Immature natural killer cell (primary cell): Measurements from ENCODE around the gene CFAP68. TPM values are rescaled to one million over a fixed set of nuclear protein-coding genes. Genes with fewer than 3 reads are reported as not detected.

Experiments
- DNase-seq, 3 donors: peaks; one replicate each; pipeline ENCODE4 v3.0.0; 2022; ENCODE audit warnings: mixed read lengths in 1 of 3
- H3K27ac Mint-ChIP-seq, 6 donors: one replicate each; pipeline ENCODE4 v1.8.0; 2020; ENCODE audit warnings: mixed read lengths in 6 of 6, mild to moderate bottlenecking in 5 of 6, inconsistent platforms in 4 of 6, moderate library complexity in 3 of 6
- H3K27me3 Mint-ChIP-seq, 3 donors: one replicate each; pipeline ENCODE4 v1.8.0; 2020 to 2021; ENCODE audit warnings: low read depth in 3 of 3, mild to moderate bottlenecking in 3 of 3, mixed read lengths in 3 of 3, moderate library complexity in 3 of 3, inconsistent platforms in 1 of 3
- H3K36me3 Mint-ChIP-seq, 3 donors: one replicate each; pipeline ENCODE4 v1.8.0; 2020; ENCODE audit warnings: mixed read lengths in 3 of 3, inconsistent platforms in 2 of 3, mild to moderate bottlenecking in 2 of 3
- H3K4me1 Mint-ChIP-seq, 2 donors: one replicate each; pipeline ENCODE4 v1.8.0; 2020; ENCODE audit warnings: inconsistent platforms in 2 of 2, mild to moderate bottlenecking in 2 of 2, mixed read lengths in 2 of 2, moderate library complexity in 1 of 2
- H3K4me3 Mint-ChIP-seq, 5 donors: one replicate each; pipeline ENCODE4 v1.8.0; 2020; ENCODE audit warnings: mild to moderate bottlenecking in 5 of 5, mixed read lengths in 5 of 5, inconsistent platforms in 3 of 5, moderate library complexity in 3 of 5
- H3K9me3 Mint-ChIP-seq, 6 donors: one replicate each; pipeline ENCODE4 v1.8.0; 2020; ENCODE audit warnings: mild to moderate bottlenecking in 6 of 6, mixed read lengths in 6 of 6, inconsistent platforms in 4 of 6, moderate library complexity in 3 of 6
- polyA plus RNA-seq, 3 donors: library from polyadenylated mRNA; unstranded; fragments of 300-500 nt; fragmentation: Illumina TruSeq; gene quantifications; one replicate each; pipeline ENCODE4 v1.2.3, GENCODE V29; 2021

CFAP68 gene
- polyA plus RNA-seq, 3 donors from 2014 or later: 12.4 to 14.5 (median 12.6) TPM

- Mint-ChIP-seq H3K4me3 (no peak overlapping the region), H3K27ac (no peak overlapping the region), H3K9me3 (peaks cover 0 to 4% (median 0%) of the 10 kb centered on the region in 6 donors), H3K36me3 (peaks cover 0 to 4% (median 0%) of the 10 kb centered on the region in 3 donors), H3K4me1 (no peaks in the 10 kb centered on the region), H3K27me3 (peaks cover 15 to 18% (median 16%) of the 10 kb centered on the region in 3 donors)
- DNase-seq: no peak
These were observed 34.7 kb downstream of the CFAP68 start for GRCh38 chr11:111913997-111914396.

GRCh38 chr11:111916768-111917167, 37.4 kb downstream of the CFAP68 start:
- Mint-ChIP-seq H3K36me3 (peaks cover 0 to 4% (median 0%) of the 10 kb centered on the region in 3 donors), H3K27ac (no peak overlapping the region), H3K4me1 (no peaks in the 10 kb centered on the region), H3K4me3 (no peak overlapping the region), H3K9me3 (peaks cover 0 to 1% (median 0%) of the 10 kb centered on the region in 6 donors), H3K27me3 (peaks cover 7 to 16% (median 8%) of the 10 kb centered on the region in 3 donors)
- no peak for DNase-seq

GRCh38 chr11:111917312-111917711, 38.0 kb downstream of the CFAP68 start:
- H3K27ac Mint-ChIP-seq: no peak overlapping the region

DNA sequence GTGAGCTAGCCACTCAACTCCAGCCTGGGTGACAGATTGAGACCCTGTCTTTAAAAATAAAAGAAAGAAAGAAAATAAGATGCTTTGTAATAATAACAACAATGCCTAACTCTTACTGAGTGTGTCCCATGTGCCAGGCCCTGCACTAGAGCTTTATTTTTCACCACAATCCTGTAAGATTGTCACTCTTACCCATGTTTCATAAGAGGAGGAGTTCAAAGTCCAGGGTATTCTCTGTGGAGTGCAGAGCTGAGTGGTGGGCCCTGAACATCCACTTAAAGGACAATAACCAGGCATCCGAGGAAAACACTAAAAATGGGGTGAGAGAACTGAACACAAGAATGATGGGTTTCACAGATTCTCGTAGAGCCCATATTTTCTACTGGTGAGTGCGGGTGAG, 38.4 kb downstream of the CFAP68 start:
- no peak for DNase-seq
- Mint-ChIP-seq H3K27me3 (peaks cover 7 to 15% (median 8%) of the 10 kb centered on the region in 3 donors), H3K27ac (no peak overlapping the region), H3K4me3 (no peak overlapping the region), H3K9me3 (peaks cover 0 to 1% (median 0%) of the 10 kb centered on the region in 6 donors), H3K36me3 (peaks cover 0 to 4% (median 0%) of the 10 kb centered on the region in 3 donors), H3K4me1 (no peaks in the 10 kb centered on the region)

More at GRCh38 chr11:111917312-111917711, 38.0 kb downstream of the CFAP68 start:
- no peaks in the 10 kb centered on the region for H3K4me1 Mint-ChIP-seq
- peaks cover 0 to 4% (median 0%) of the 10 kb centered on the region in 3 donors for H3K36me3 Mint-ChIP-seq
- peaks cover 7 to 15% (median 8%) of the 10 kb centered on the region in 3 donors for H3K27me3 Mint-ChIP-seq
- DNase-seq: no peak
- no peak overlapping the region for H3K4me3 Mint-ChIP-seq
- H3K9me3 Mint-ChIP-seq: peaks cover 0 to 1% (median 0%) of the 10 kb centered on the region in 6 donors

DNA sequence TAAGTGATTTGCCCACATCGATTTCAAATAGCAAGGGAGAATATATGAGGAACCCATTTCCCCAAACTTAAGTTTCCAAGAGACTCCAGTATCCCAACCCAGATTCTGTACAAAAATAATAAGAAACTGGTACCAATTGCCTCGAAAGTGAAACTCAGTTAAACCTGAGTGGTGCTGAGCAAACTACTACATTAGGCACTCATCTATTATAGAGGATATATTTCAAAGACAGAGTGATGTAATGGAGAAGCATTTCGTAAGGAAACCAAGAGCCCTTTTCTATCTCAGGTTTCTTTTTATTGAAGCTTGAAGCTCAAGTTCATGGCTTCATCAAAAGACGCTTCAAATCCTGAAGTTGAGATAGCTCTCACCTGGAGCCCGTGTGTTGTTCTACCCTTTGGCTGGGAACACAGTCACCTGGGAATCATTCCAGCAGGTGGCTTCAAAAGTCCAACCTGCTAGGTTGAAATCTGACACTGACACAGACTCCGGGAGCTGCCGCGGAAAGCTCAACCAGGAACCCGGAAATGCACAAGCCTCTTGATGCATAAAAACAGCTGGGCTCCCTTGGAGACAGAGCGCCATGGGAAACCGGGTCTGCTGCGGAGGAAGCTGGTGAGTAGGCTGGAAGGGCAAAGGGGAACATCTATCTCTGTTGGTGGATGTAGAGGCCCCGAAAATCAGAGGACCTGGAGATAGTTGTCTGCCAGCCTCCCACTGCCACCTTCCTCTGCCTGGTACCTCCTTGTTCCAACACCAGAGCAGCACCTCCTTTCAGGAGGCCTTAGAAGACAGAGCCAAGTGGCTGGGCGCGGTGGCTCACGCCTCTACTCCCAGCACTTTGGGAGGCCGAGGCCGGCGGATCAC, 39.3 kb downstream of the CFAP68 start, which contains the start of gene C11orf52:
C11orf52 (plus strand) TSS at position 524 of the 867 bp plus-strand sequence; CDS start at position 584, 60 bp downstream.
- H3K4me3 Mint-ChIP-seq: no peak within 1 kb of the TSS
- H3K27ac Mint-ChIP-seq: no peak within 1 kb of the TSS
- H3K27me3 Mint-ChIP-seq: peaks cover 7 to 13% (median 9%) of the 10 kb centered on the region in 3 donors
- DNase-seq: no peak
- no peaks in the 10 kb centered on the region for H3K4me1 Mint-ChIP-seq
- peaks cover 0 to 4% (median 0%) of the 10 kb centered on the region in 3 donors for H3K36me3 Mint-ChIP-seq
- H3K9me3 Mint-ChIP-seq: peaks cover 0 to 1% (median 0%) of the 10 kb centered on the region in 6 donors

GRCh38 chr11:111920908-111921307, 41.6 kb downstream of the CFAP68 start:
- no peak for DNase-seq
- Mint-ChIP-seq H3K27ac (no peak overlapping the region), H3K4me3 (no peak overlapping the region), H3K27me3 (peaks cover 3 to 10% (median 8%) of the 10 kb centered on the region in 3 donors), H3K4me1 (peaks cover 3 to 4% of the 10 kb centered on the region in 2 donors), H3K9me3 (peaks cover 0 to 1% (median 0%) of the 10 kb centered on the region in 6 donors), H3K36me3 (peaks cover 0 to 4% (median 0%) of the 10 kb centered on the region in 3 donors)

GRCh38 chr11:111921541-111922230, 42.3 kb downstream of the CFAP68 start:
- peaks cover 0 to 4% (median 0%) of the 10 kb centered on the region in 3 donors for H3K36me3 Mint-ChIP-seq
- H3K9me3 Mint-ChIP-seq: peaks cover 0 to under 1% (median 0%) of the 10 kb centered on the region in 6 donors
- no peak overlapping the region for H3K27ac Mint-ChIP-seq
- no peak for DNase-seq
- peaks cover 10 to 12% of the 10 kb centered on the region in 2 donors for H3K4me1 Mint-ChIP-seq
- no peak overlapping the region for H3K4me3 Mint-ChIP-seq
- H3K27me3 Mint-ChIP-seq: peaks cover 3 to 6% (median 5%) of the 10 kb centered on the region in 3 donors

DNA sequence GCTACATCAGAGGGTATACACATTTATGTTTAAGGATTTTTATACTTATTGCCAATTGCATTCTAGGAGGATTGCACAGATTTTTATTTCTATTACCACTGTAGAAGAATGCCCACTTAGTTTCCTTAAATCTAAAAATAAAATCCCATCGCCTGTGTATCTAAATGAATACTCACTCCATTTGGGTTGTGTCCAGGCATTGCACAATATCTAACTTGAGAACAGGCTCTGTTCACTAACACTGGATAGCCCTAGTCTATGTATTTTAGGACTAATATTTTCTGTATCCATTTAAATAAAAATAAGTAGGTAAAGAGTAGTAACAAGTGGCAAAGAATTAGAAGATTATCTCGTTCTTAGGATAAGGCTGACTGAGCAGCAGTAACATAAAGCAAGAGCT, 43.5 kb downstream of the CFAP68 start:
- no peaks in the 10 kb centered on the region for H3K9me3 Mint-ChIP-seq
- no peaks in the 10 kb centered on the region for H3K36me3 Mint-ChIP-seq
- H3K27me3 Mint-ChIP-seq: peaks cover 3 to 11% (median 9%) of the 10 kb centered on the region in 3 donors
- no peak for DNase-seq
- H3K4me1 Mint-ChIP-seq: peaks cover 16 to 20% of the 10 kb centered on the region in 2 donors
- H3K4me3 Mint-ChIP-seq: no peak overlapping the region
- no peak overlapping the region for H3K27ac Mint-ChIP-seq

- Mint-ChIP-seq H3K9me3 (no peaks in the 10 kb centered on the region), H3K27me3 (peaks cover 3 to 11% (median 9%) of the 10 kb centered on the region in 3 donors), H3K4me1 (peaks cover 16 to 20% of the 10 kb centered on the region in 2 donors), H3K4me3 (no peak overlapping the region), H3K27ac (no peak overlapping the region), H3K36me3 (no peaks in the 10 kb centered on the region)
- DNase-seq: no peak
These were observed 44.0 kb downstream of the CFAP68 start for GRCh38 chr11:111923351-111923788.

DNA sequence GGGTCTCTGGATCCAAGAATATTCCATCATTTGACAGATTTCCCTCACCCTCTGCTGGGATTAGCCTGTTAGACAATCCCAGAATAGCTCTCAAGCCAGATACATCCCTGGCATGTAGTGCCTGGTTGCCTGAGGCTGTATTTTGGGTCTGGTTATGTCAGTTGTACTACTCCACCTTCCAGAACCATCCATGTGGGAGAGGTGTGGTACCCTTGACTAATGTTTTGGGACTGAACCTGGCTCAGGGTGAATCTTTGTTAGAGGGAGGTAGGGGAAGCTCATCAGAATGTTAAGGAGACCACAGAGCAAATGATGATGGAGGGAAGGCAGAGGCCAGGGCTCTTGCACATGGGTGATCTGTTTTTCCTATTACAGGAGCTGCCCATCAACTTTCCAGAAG, 44.6 kb downstream of the CFAP68 start:
- no peak overlapping the region for H3K27ac Mint-ChIP-seq
- no peak for DNase-seq
- no peak overlapping the region for H3K4me3 Mint-ChIP-seq
- H3K27me3 Mint-ChIP-seq: peaks cover 3 to 11% (median 9%) of the 10 kb centered on the region in 3 donors
- H3K9me3 Mint-ChIP-seq: no peaks in the 10 kb centered on the region
- peaks cover 16 to 20% of the 10 kb centered on the region in 2 donors for H3K4me1 Mint-ChIP-seq
- no peaks in the 10 kb centered on the region for H3K36me3 Mint-ChIP-seq

- Mint-ChIP-seq H3K4me3 (peak overlapping the region; percentile 33 to 84 (median 69)), H3K4me1 (peaks cover 16 to 20% of the 10 kb centered on the region in 2 donors), H3K36me3 (no peaks in the 10 kb centered on the region), H3K27ac (peak overlapping the region in 5 of 6 donors; percentile 54 to 92 (median 89)), H3K27me3 (peaks cover 3 to 11% (median 9%) of the 10 kb centered on the region in 3 donors), H3K9me3 (no peaks in the 10 kb centered on the region)
- DNase-seq: no peak
These were observed 46.6 kb downstream of the CFAP68 start for GRCh38 chr11:111925953-111926352.

DNA sequence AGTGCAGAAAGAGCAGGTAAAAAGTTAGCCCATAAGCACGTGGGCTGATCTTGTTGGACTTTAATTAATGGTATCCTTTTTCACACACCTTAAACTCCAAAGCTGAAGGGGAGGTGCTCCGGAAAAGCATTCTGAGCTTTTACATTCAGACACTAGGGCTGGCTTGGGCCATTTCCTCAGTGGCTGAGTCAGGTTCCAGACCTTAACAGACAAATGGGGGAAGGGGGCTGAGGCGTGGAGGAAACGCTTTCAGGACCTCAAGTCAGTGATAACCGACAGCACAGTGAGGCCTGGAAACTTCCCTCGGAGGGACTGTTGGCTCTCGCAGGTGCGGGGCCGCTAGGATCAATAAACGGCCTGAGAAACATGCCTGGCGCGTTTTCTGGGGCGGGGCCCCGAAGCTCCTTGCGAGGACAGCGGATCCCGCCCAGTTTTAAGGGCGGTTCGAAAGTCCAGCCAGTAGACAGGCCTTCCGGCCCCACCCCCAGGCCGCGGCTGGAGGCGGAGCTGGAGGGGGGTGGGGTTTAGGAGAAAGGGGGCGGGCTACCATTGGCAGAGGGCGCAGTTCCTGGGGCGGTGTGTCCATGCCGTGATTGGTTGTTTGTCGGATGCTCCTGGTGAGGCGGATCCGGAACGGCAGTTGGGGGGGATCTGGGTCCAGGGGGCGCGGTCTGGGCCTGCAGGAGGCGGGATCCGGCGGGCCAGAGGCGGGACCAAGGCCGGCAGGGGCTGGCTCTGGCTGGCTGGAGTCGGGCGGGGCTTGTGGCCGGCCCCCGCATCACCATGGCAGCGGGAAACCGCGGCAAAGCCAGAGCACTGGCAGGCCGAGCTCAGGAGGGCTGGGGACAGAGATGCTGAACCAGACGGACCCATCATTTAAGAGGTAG, 47.4 kb downstream of the CFAP68 start:
- peaks cover 3 to 11% (median 9%) of the 10 kb centered on the region in 3 donors for H3K27me3 Mint-ChIP-seq
- H3K4me1 Mint-ChIP-seq: peaks cover 16 to 20% of the 10 kb centered on the region in 2 donors
- H3K9me3 Mint-ChIP-seq: no peaks in the 10 kb centered on the region

DNA sequence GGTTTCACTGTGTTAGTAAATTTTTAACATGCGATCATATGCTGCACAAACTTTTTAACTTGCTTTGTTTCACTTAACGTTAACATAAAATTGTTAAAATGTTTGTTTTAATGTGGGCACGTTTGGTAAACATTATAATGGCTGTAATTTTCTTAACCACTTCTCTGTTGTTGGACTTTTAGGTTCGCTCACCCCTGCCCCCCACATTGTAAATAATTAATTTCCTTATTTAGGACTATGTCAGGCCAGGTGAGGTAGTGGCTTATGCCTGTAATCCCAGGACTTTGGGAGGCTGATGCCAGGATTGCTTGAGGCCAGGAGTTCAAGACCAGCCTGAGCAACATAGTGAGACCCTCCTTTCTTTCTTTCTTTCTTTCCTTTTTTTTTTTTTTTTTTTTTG, 51.1 kb downstream of the CFAP68 start:
- H3K9me3 Mint-ChIP-seq: no peaks in the 10 kb centered on the region
- no peak for DNase-seq
- no peaks in the 10 kb centered on the region for H3K36me3 Mint-ChIP-seq
- H3K27me3 Mint-ChIP-seq: peaks cover 3 to 10% (median 4%) of the 10 kb centered on the region in 3 donors
- H3K27ac Mint-ChIP-seq: no peak overlapping the region
- peaks cover 16 to 30% of the 10 kb centered on the region in 2 donors for H3K4me1 Mint-ChIP-seq
- no peak overlapping the region for H3K4me3 Mint-ChIP-seq

More for the DNA sequence above, 47.4 kb downstream of the CFAP68 start:
- peak overlapping the region; percentile 84 to 90 (median 87) for H3K4me3 Mint-ChIP-seq
- DNase-seq: peak; percentile 97 to 98 (median 97)
- H3K27ac Mint-ChIP-seq: peak overlapping the region; percentile 70 to 95 (median 92)
- no peaks in the 10 kb centered on the region for H3K36me3 Mint-ChIP-seq
